Lower leg skin (tissue), 3 donors: ENCODE data around the gene KRT72.

Source experiments
- POLR2A ChIP-seq, 2 donors: fragments of 450-650 bp; IDR thresholded peaks; one replicate each; pipeline ENCODE4 v1.6.1; 2016 to 2017; ENCODE audit warnings: antibody characterized with exemption in 2 of 2, mild to moderate bottlenecking in 1 of 2, moderate library complexity in 1 of 2
- TF ChIP-seq, protein P1 (sequence below), 3 donors: fragments of 450-650 bp; IDR thresholded peaks; one replicate each; pipeline ENCODE4 v1.5.1; 2016; ENCODE audit warnings: antibody characterized with exemption in 3 of 3, mild to moderate bottlenecking in 3 of 3, moderate library complexity in 2 of 3

GRCh38 chr12:52581066-52581465 lies 20.2 kb downstream of the KRT72 start:
- TF ChIP-seq, protein P1, sequence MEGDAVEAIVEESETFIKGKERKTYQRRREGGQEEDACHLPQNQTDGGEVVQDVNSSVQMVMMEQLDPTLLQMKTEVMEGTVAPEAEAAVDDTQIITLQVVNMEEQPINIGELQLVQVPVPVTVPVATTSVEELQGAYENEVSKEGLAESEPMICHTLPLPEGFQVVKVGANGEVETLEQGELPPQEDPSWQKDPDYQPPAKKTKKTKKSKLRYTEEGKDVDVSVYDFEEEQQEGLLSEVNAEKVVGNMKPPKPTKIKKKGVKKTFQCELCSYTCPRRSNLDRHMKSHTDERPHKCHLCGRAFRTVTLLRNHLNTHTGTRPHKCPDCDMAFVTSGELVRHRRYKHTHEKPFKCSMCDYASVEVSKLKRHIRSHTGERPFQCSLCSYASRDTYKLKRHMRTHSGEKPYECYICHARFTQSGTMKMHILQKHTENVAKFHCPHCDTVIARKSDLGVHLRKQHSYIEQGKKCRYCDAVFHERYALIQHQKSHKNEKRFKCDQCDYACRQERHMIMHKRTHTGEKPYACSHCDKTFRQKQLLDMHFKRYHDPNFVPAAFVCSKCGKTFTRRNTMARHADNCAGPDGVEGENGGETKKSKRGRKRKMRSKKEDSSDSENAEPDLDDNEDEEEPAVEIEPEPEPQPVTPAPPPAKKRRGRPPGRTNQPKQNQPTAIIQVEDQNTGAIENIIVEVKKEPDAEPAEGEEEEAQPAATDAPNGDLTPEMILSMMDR (IDR thresholded peaks at IDR 0.05) = no peak
- no peak for TF ChIP-seq POLR2A (IDR thresholded peaks at IDR 0.05)
